Type B pancreatic cell (in vitro differentiated cells): ENCODE data around the gene CDK5. TPM values are rescaled to one million over a fixed set of nuclear protein-coding genes. Genes with fewer than 3 reads are reported as not detected.

Experiments
- DNase-seq: peaks from one replicate; pipeline ENCODE4 v3.0.0; 2021; ENCODE audit warnings: mixed read lengths; ENCODE audit not compliant: unreplicated experiment; ENCODE audit errors: extremely low spot score
- H3K27ac Mint-ChIP-seq: 2 replicates; pipeline ENCODE4 v1.8.0; 2021; ENCODE audit warnings: mild to moderate bottlenecking, mixed read lengths
- H3K27me3 Mint-ChIP-seq: 2 replicates; pipeline ENCODE4 v1.8.0; 2021; ENCODE audit warnings: mixed read lengths
- H3K36me3 Mint-ChIP-seq: 2 replicates; pipeline ENCODE4 v1.8.0; 2021; ENCODE audit warnings: mixed read lengths
- H3K4me1 Mint-ChIP-seq: one replicate; pipeline ENCODE4 v1.8.0; 2021; ENCODE audit warnings: mixed read lengths; ENCODE audit not compliant: unreplicated experiment
- H3K4me3 Mint-ChIP-seq: 2 replicates; pipeline ENCODE4 v1.8.0; 2021; ENCODE audit warnings: mild to moderate bottlenecking, mixed read lengths
- H3K9me3 Mint-ChIP-seq: 2 replicates; pipeline ENCODE4 v1.8.0; 2021; ENCODE audit warnings: mixed read lengths
- total RNA-seq: library from RNA; stranded (reverse); gene quantifications from 2 replicates; pipeline ENCODE4 v1.2.1, GENCODE V29; 2021; ENCODE audit warnings: low replicate concordance
- TF ChIP-seq, protein P1 (sequence below): fragments of 200-600 bp; sonication (generic); conservative IDR thresholded peaks from 2 replicates; pipeline ENCODE4 v1.5.0; 2021; ENCODE audit warnings: antibody characterized with exemption, mild to moderate bottlenecking

CDK5 gene
- total RNA-seq, 1 donor from 2014 or later, result 20.5 TPM

DNA sequence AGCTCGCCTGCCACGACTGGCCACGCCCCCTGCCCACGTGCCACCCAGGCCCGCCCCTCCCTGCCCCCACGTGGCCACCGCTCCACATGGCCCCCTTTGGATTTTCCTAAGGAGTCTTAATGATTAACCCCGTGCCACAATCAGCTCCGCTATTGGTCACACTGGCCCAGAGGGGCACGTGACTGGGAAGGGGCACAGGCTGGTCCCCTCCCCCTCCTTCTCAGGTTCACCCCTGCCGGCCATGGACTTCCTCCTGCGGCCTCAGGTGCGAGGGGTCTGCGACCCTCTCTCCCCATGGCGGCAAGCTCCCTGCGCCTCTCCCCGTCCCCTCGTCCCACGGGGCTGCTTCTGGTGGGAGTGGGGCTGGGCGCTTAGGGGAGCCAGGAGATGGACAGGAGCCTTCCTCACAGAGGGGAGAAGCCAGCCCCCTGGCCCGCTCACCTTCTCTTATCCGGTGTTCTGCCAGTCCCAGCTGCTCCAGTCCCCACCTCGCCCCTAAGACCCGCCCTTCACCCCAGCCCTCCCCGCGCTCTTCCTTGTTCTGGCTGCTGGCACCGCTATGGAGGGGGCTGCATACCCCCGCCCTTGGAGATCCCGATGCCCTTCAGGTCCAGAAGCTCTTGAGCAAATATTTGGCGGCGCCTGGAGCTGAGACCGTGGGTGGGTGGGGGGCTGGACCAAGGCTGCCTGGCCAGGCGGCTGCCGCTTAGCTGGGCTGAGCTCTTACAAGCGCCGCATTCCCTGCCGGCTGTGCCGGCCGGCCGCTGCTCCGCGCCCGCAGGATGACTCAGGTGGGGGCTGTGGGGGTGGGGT is 4.9 kb upstream of the CDK5 start:
- peaks cover 22% of the 10 kb centered on the region for H3K4me1 Mint-ChIP-seq
- no peak overlapping the region for H3K27ac Mint-ChIP-seq
- H3K27me3 Mint-ChIP-seq, result no peaks in the 10 kb centered on the region

DNA sequence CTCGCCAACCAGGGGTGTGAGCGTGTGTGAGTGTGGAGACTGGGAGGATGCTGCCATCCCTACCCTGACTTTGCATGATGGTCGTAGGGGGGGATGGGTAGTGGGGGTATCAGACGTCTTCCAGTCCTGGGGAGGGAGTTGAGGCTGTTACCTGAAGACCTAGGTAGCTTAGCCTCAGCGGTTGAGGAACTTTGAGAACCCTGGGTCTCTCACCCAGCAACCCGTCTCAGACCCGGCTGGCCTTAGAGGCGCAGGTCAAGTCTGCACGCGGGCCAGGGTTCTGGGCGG is 4.4 kb upstream of the CDK5 start:
- H3K4me1 Mint-ChIP-seq, result peaks cover 28% of the 10 kb centered on the region
- peak overlapping the region; percentile 78 for H3K4me3 Mint-ChIP-seq
- TF ChIP-seq, protein P1, sequence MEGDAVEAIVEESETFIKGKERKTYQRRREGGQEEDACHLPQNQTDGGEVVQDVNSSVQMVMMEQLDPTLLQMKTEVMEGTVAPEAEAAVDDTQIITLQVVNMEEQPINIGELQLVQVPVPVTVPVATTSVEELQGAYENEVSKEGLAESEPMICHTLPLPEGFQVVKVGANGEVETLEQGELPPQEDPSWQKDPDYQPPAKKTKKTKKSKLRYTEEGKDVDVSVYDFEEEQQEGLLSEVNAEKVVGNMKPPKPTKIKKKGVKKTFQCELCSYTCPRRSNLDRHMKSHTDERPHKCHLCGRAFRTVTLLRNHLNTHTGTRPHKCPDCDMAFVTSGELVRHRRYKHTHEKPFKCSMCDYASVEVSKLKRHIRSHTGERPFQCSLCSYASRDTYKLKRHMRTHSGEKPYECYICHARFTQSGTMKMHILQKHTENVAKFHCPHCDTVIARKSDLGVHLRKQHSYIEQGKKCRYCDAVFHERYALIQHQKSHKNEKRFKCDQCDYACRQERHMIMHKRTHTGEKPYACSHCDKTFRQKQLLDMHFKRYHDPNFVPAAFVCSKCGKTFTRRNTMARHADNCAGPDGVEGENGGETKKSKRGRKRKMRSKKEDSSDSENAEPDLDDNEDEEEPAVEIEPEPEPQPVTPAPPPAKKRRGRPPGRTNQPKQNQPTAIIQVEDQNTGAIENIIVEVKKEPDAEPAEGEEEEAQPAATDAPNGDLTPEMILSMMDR, result no peak
- no peaks in the 10 kb centered on the region for H3K36me3 Mint-ChIP-seq
- H3K27ac Mint-ChIP-seq, result peak overlapping the region; percentile 50
- DNase-seq, result no peak
- H3K27me3 Mint-ChIP-seq, result no peaks in the 10 kb centered on the region
- H3K9me3 Mint-ChIP-seq, result no peaks in the 10 kb centered on the region

More for the DNA sequence above, 4.9 kb upstream of the CDK5 start:
- Mint-ChIP-seq H3K36me3 (no peaks in the 10 kb centered on the region), H3K9me3 (no peaks in the 10 kb centered on the region), H3K4me3 (peak overlapping the region; percentile 78)
- TF ChIP-seq, protein P1, result no peak
- DNase-seq, result peak; percentile 86

GRCh38 chr7:151061213-151062110 is 3.8 kb upstream of the CDK5 start:
- TF ChIP-seq, protein P1, result no peak
- peaks cover 33% of the 10 kb centered on the region for H3K4me1 Mint-ChIP-seq
- peak overlapping the region; percentile 75 for H3K27ac Mint-ChIP-seq
- no peak for DNase-seq
- no peaks in the 10 kb centered on the region for H3K9me3 Mint-ChIP-seq
- no peaks in the 10 kb centered on the region for H3K27me3 Mint-ChIP-seq
- H3K4me3 Mint-ChIP-seq, result peak overlapping the region; percentile 98
- H3K36me3 Mint-ChIP-seq, result no peaks in the 10 kb centered on the region

DNA sequence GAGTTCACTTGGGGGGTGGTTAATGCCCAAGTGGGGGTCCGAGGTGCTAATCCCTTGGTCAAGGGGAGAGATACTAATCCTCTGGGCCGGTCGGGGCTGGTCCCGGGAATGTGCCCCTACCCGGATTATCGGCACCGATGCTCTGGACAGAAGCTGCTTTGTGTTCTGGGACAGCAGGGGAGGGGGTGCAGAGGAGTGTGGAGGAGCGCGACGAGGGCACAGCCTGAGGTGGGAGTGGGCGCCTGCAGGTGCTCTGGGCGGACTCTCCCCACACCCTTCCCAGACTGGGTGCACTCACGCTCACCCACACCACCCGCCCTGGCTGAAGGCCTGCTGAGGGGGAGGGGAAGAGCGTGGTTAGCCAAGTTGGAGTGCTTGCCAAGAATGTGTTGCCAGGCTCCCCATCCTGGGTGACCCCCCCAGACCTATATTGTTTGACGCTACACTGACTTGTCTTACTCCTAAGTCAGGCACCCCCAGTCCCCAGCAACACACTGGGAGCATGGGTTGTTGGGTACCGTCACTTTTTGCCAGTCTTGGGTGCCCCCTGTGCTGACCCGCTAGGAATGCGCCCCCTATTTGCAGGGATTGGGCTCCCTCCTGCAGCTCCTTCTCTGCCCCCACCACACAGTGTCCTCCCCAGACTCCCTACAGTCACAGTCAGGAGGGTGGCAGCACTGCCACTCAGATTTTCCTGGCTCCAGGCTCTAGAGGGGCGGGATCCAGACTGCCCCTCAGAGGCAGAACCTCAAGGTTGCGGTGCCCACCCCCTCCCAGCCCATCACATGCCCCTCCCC is 2.9 kb upstream of the CDK5 start:
- DNase-seq, result no peak
- Mint-ChIP-seq H3K4me1 (peaks cover 38% of the 10 kb centered on the region), H3K27ac (peak overlapping the region; percentile 75), H3K36me3 (no peaks in the 10 kb centered on the region), H3K4me3 (peak overlapping the region; percentile 98), H3K27me3 (no peaks in the 10 kb centered on the region), H3K9me3 (no peaks in the 10 kb centered on the region)
- TF ChIP-seq, protein P1, result no peak

DNA sequence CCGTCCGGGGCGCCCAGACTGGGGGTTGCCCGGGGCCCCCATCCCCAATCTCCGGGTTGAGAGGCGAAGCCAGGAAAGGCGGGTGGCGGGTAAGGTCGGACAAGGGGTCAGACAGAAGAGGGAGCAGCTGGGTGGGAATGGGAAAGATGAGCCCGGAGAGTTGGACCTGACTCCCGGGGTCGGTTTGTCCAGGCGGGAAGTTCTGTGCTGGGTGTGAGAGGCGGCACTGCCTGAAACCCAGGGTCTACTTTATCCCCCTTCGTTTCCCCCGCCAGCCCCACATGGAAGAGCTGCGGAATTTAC is 2.4 kb upstream of the CDK5 start:
- H3K27ac Mint-ChIP-seq, result peak overlapping the region; percentile 48

More for the DNA sequence above, 2.4 kb upstream of the CDK5 start:
- H3K36me3 Mint-ChIP-seq, result no peaks in the 10 kb centered on the region
- peak overlapping the region; percentile 98 for H3K4me3 Mint-ChIP-seq
- TF ChIP-seq, protein P1, result peak; percentile 6
- H3K4me1 Mint-ChIP-seq, result peaks cover 38% of the 10 kb centered on the region
- DNase-seq, result no peak
- H3K9me3 Mint-ChIP-seq, result no peaks in the 10 kb centered on the region
- H3K27me3 Mint-ChIP-seq, result no peaks in the 10 kb centered on the region
